Lung (tissue), 13 donors: ENCODE measurements around the gene USP28. TPM values are rescaled to one million over a fixed set of nuclear protein-coding genes. Genes with fewer than 3 reads are reported as not detected.
"Not testable (repeated sequence)": the region's sequence is repeated elsewhere in the genome, so short reads cannot be mapped to it uniquely, and the experiment has no call there.

Source experiments
- ATAC-seq: fragments of 200-7000 bp; cut with Tn5 transposase; one replicate; pipeline ENCODE4 v1.9.1; 2020; ENCODE audit warnings: moderate number of reproducible peaks; ENCODE audit not compliant: insufficient read depth, low FRiP score
- DNase-seq, 3 donors: peaks; one replicate each; pipeline ENCODE4 v3.0.0-alpha.2; 2013 to 2017
- H3K27ac ChIP-seq, 2 donors: one replicate each; pipeline ENCODE4 v1.5.1; 2013; ENCODE audit warnings: mild to moderate bottlenecking in 2 of 2, moderate library complexity in 2 of 2, control low read depth in 1 of 2, inconsistent platforms in 1 of 2, low read depth in 1 of 2, low read length in 1 of 2
- H3K27me3 ChIP-seq, 3 donors: one replicate each; pipeline ENCODE4 v1.5.1; 2013; ENCODE audit warnings: low read length in 2 of 3; ENCODE audit not compliant: control insufficient read depth in 3 of 3, insufficient read depth in 3 of 3
- H3K36me3 ChIP-seq, 4 donors: one replicate each; pipeline ENCODE4 v1.5.1; 2013; ENCODE audit warnings: low read length in 4 of 4, mild to moderate bottlenecking in 1 of 4, moderate library complexity in 1 of 4; ENCODE audit not compliant: control insufficient read depth in 4 of 4, insufficient read depth in 4 of 4
- H3K4me1 ChIP-seq, 5 donors: one replicate each; pipeline ENCODE4 v1.5.1; 2013; ENCODE audit warnings: low read length in 5 of 5, mild to moderate bottlenecking in 2 of 5, moderate library complexity in 1 of 5; ENCODE audit not compliant: control insufficient read depth in 5 of 5, insufficient read depth in 5 of 5
- H3K4me3 ChIP-seq: one replicate; pipeline ENCODE4 v1.5.1; 2013; ENCODE audit warnings: mild to moderate bottlenecking, control low read depth, moderate library complexity
- H3K9ac ChIP-seq, 2 donors: one replicate each; pipeline ENCODE4 v1.5.1; 2013; ENCODE audit warnings: low read length in 2 of 2, control low read depth in 1 of 2; ENCODE audit not compliant: insufficient read depth in 1 of 2
- H3K9me3 ChIP-seq, 4 donors: one replicate each; pipeline ENCODE4 v1.5.1; 2013; ENCODE audit warnings: low read length in 3 of 4, mild to moderate bottlenecking in 1 of 4, moderate library complexity in 1 of 4; ENCODE audit not compliant: control insufficient read depth in 4 of 4, insufficient read depth in 3 of 4
- WGBS, 2 donors: extraction: QIAGEN DNeasy Blood & Tissue Kit; methylation state at CpG; one replicate each; pipeline ENCODE4 v1.1.7; 2013; 5-methylcytosine and 5-hydroxymethylcytosine counted together
- polyA plus RNA-seq, 2 donors: library from polyadenylated mRNA; stranded (reverse); fragments of 200-250 nt; gene quantifications; one replicate each; pipeline ENCODE4 v1.2.1, GENCODE V29; 2013
- small RNA-seq: library from RNA; depleted of rRNA; stranded (forward); fragments of <200 nt; gene quantifications from one replicate; pipeline ENCODE3, GENCODE V24; 2014; ENCODE audit warnings: low replicate concordance
- total RNA-seq, 2 donors: library from RNA; depleted of rRNA in 1 of 2; stranded (reverse); fragments of >200 nt in 1 of 2; gene quantifications; one replicate each; pipeline ENCODE4 v1.2.1, GENCODE V29; 2014 to 2021
- TF ChIP-seq, protein P1 (sequence below): IDR thresholded peaks from 2 replicates; pipeline ENCODE4 v1.5.1; 2012; ENCODE audit warnings: mild to moderate bottlenecking; ENCODE audit errors: control extremely low read depth, extremely low read depth
- donor health status: control.
- donor health status: control.
- donor health status: Bipolar disorder and iron deficiency.
- donor health status: healthy.
- donor health status: DM: yes; HTN: yes; CAD: no.

USP28 gene
- total and polyA plus RNA-seq, 4 donors: 3.5 to 45.3 (median 14.2) TPM

DNA sequence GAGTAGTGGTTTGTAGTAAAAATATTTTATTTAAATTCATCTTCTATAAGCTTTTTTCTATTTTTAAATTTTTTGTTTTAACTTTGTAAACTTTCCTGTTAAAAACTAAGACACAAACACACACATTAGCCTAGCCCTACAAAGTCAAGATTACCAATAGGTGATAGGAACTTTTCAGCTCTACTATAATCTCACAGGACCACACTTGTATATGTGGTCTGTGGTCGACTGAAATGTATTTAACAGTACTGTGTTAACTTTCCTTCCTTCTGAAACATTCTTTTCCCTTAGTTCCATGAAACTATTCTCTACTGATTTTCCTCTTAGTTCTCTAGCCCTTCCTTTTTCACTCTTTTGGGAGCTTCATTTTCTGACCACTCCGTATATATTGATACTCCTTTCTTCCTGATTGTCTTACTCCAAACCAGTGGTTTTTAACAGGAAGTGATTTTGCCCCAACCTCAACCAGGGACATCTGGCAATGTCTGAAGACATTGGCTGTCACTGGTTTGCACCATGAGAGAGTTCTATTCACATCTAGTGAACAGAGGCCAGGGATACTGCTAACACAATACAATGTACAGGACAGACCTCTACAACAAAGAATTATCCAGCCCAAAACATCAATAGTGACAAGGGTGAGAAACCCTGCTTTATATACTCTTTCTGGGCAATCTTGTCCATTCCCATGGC is 110.7 kb downstream of the USP28 start:
- ATAC-seq (no peak), DNase-seq (no peak)
- H3K36me3 ChIP-seq: peaks cover 10 to 23% (median 19%) of the 10 kb centered on the region in 4 donors
- no peaks in the 10 kb centered on the region for H3K4me1 ChIP-seq
- 75 to 85% methylated on average over 2 of the region's 2 CpGs for WGBS, 2 donors
- H3K27me3 ChIP-seq: no peaks in the 10 kb centered on the region
- H3K4me3 ChIP-seq: no peak overlapping the region
- H3K27ac ChIP-seq: no peak overlapping the region
- H3K9me3 ChIP-seq: peaks cover 0 to 3% (median 0%) of the 10 kb centered on the region in 4 donors
- TF ChIP-seq, protein P1, sequence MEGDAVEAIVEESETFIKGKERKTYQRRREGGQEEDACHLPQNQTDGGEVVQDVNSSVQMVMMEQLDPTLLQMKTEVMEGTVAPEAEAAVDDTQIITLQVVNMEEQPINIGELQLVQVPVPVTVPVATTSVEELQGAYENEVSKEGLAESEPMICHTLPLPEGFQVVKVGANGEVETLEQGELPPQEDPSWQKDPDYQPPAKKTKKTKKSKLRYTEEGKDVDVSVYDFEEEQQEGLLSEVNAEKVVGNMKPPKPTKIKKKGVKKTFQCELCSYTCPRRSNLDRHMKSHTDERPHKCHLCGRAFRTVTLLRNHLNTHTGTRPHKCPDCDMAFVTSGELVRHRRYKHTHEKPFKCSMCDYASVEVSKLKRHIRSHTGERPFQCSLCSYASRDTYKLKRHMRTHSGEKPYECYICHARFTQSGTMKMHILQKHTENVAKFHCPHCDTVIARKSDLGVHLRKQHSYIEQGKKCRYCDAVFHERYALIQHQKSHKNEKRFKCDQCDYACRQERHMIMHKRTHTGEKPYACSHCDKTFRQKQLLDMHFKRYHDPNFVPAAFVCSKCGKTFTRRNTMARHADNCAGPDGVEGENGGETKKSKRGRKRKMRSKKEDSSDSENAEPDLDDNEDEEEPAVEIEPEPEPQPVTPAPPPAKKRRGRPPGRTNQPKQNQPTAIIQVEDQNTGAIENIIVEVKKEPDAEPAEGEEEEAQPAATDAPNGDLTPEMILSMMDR: no peak
- H3K9ac ChIP-seq: no peak overlapping the region

- H3K9ac ChIP-seq, H3K4me3 ChIP-seq, H3K27me3 ChIP-seq, ATAC-seq, H3K27ac ChIP-seq, H3K4me1 ChIP-seq, DNase-seq, H3K9me3 ChIP-seq: not testable (repeated sequence)
- WGBS, 2 donors: 97 to 100% methylated on average over 2 of the region's 2 CpGs
- peaks cover 12 to 29% (median 19%) of the 10 kb centered on the region in 4 donors for H3K36me3 ChIP-seq
Measured at GRCh38 chr11:113763040-113763439, 112.3 kb downstream of the USP28 start.

DNA sequence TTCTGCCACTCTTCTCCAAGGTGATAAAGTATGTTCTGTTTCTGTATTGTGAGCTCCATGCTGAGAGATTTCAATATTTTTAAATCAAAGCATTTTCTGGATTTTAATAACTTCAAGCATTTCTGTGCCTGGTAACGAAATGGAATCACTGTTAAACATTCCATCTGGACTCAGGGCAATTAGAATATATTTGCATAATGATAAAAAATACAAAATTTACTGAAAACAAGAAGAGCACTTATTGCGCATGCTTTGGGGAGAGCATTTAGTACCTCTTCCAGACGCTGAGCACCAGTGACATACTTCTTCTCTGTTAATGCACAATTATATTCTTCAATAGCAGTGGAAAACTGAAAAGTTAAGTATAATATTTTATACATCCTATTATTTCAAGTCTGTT is 115.1 kb downstream of the USP28 start:
- no peaks in the 10 kb centered on the region for H3K27me3 ChIP-seq
- TF ChIP-seq, protein P1: no peak
- H3K36me3 ChIP-seq: peaks cover 12 to 43% (median 29%) of the 10 kb centered on the region in 4 donors
- peaks cover 0 to 3% (median 0%) of the 10 kb centered on the region in 4 donors for H3K9me3 ChIP-seq
- no peaks in the 10 kb centered on the region for H3K4me1 ChIP-seq
- WGBS, 2 donors: 94 to 95% methylated on average over 3 of the region's 3 CpGs
- H3K4me3 ChIP-seq: no peak overlapping the region
- no peak for ATAC-seq
- no peak for DNase-seq
- no peak overlapping the region for H3K27ac ChIP-seq
- no peak overlapping the region for H3K9ac ChIP-seq

GRCh38 chr11:113752932-113753331 is 122.4 kb downstream of the USP28 start:
- ATAC-seq (no peak), DNase-seq (no peak)
- H3K4me1 ChIP-seq: no peaks in the 10 kb centered on the region
- TF ChIP-seq, protein P1: no peak
- no peaks in the 10 kb centered on the region for H3K9me3 ChIP-seq
- H3K9ac ChIP-seq: no peak overlapping the region
- H3K4me3 ChIP-seq: no peak overlapping the region
- no peaks in the 10 kb centered on the region for H3K27me3 ChIP-seq
- H3K27ac ChIP-seq: no peak overlapping the region
- peaks cover 9 to 35% (median 31%) of the 10 kb centered on the region in 4 donors for H3K36me3 ChIP-seq
- WGBS, 2 donors: 95 to 100% methylated on average over 3 of the region's 3 CpGs

Small RNAs within 50 kb of the gene (small RNA-seq; reads per million reads assigned to genes)
- not detected for gene LRRC37A13P
- not detected for gene RNU6-1107P
- not detected for gene RPS29P19

Other genes with a start within 250 kb of the USP28 start
- 1 to 10 TPM; 1.2 to 1.8 TPM for gene TMPRSS5, start 169.3 kb downstream of the USP28 start, total RNA-seq
- gene TMPRSS5, start 169.3 kb downstream of the USP28 start, polyA plus RNA-seq: under 1 TPM; 0.32 to 0.81 TPM
- gene ZW10, start 101.9 kb downstream of the USP28 start, total RNA-seq: 10 to 100 TPM; 10.7 to 18.5 TPM
- gene ZW10, start 101.9 kb downstream of the USP28 start, polyA plus RNA-seq: 1 to 10 TPM; 3.2 to 8.7 TPM
- gene CLDN25, start 95.8 kb downstream of the USP28 start, total RNA-seq: not detected
- not detected for gene CLDN25, start 95.8 kb downstream of the USP28 start, polyA plus RNA-seq
- not detected for gene HTR3B, start 29.2 kb upstream of the USP28 start, total RNA-seq
- gene HTR3B, start 29.2 kb upstream of the USP28 start, polyA plus RNA-seq: under 1 TPM in 1 of 2 donors, not detected in 1; 0.03 TPM
- under 1 TPM in 1 of 2 donors, not detected in 1; 0.43 TPM for gene HTR3A, start 99.5 kb upstream of the USP28 start, total RNA-seq
- gene HTR3A, start 99.5 kb upstream of the USP28 start, polyA plus RNA-seq: under 1 TPM; 0.16 to 0.78 TPM
- 100 to 1,000 TPM; 165 to 224 TPM for gene ZBTB16, start 184.1 kb upstream of the USP28 start, total RNA-seq
- gene ZBTB16, start 184.1 kb upstream of the USP28 start, polyA plus RNA-seq: 10 to 100 TPM; 21.4 to 39.8 TPM